ENCODE measurements around the gene NPS. TPM values are rescaled to one million over a fixed set of nuclear protein-coding genes. Genes with fewer than 3 reads are reported as not detected.

Gene NPS
- total RNA-seq, 1 experiment from 2014 or later: not detected

GRCh38 chr10:127579640-127580039 is 30.5 kb downstream of the NPS start:
- Mint-ChIP-seq H3K4me3 (no peak overlapping the region), H3K27me3 (ENCODE audit: low read depth) (no peaks in the 10 kb centered on the region), H3K36me3 (no peaks in the 10 kb centered on the region), H3K4me1 (no peaks in the 10 kb centered on the region), H3K27ac (no peak overlapping the region), H3K9me3 (no peaks in the 10 kb centered on the region; the same call in 1 of the 2 replicates)
- DNase-seq (ENCODE audit: low spot score) (no peak), ATAC-seq (no peak)
- ChIA-PET CTCF (no interaction called here), POLR2A (no interaction called here)
- TF ChIP-seq FOXP1 (CRISPR knock-in tag; IDR thresholded peaks at IDR 0.05; ENCODE audit: borderline replicate concordance): no peak
- TF ChIP-seq PREB (CRISPR knock-in tag; IDR thresholded peaks at IDR 0.05; ENCODE audit: borderline replicate concordance): no peak

DNA sequence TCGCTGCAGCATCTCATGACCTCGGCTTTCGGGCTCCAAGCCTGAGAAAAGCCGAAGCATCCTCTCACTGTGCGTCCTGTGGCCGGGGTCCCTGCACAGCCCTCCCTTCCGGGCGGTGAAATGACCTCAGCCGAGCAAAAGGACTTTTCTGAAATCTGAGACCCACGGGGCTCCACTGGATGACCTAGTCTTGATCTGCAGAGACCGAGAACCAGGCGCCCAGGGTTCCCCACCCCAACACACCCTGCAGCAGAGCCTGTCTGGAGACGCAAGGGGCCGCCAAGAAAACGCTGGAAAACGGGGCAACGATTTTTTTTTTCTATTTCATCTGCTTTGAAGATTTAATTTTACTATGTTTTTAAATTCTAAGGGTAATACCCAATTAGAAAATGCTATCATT is 31.7 kb downstream of the NPS start:
- H3K27me3 Mint-ChIP-seq (ENCODE audit: low read depth): no peaks in the 10 kb centered on the region
- no peak overlapping the region for H3K27ac Mint-ChIP-seq
- H3K4me1 Mint-ChIP-seq: no peaks in the 10 kb centered on the region
- POLR2A ChIA-PET: no interaction called here
- CTCF ChIA-PET: no interaction called here
- no peak overlapping the region for H3K4me3 Mint-ChIP-seq
- no peaks in the 10 kb centered on the region for H3K36me3 Mint-ChIP-seq
- ATAC-seq (no peak), DNase-seq (ENCODE audit: low spot score) (no peak)
- TF ChIP-seq NFATC4 (CRISPR knock-in tag; IDR thresholded peaks at IDR 0.05) (no peak), CREB1 (CRISPR knock-in tag; IDR thresholded peaks at IDR 0.05) (no peak), E2F1 (CRISPR knock-in tag; IDR thresholded peaks at IDR 0.05) (no peak), AR (CRISPR knock-in tag; IDR thresholded peaks at IDR 0.05) (no peak), ZMAT4 (CRISPR knock-in tag; IDR thresholded peaks at IDR 0.05) (no peak), CDX4 (CRISPR knock-in tag; IDR thresholded peaks at IDR 0.05; ENCODE audit: borderline replicate concordance) (no peak), USF1 (CRISPR knock-in tag; IDR thresholded peaks at IDR 0.05) (no peak), FOXP1 (CRISPR knock-in tag; IDR thresholded peaks at IDR 0.05; ENCODE audit: borderline replicate concordance) (no peak)
- TF ChIP-seq, protein P1, sequence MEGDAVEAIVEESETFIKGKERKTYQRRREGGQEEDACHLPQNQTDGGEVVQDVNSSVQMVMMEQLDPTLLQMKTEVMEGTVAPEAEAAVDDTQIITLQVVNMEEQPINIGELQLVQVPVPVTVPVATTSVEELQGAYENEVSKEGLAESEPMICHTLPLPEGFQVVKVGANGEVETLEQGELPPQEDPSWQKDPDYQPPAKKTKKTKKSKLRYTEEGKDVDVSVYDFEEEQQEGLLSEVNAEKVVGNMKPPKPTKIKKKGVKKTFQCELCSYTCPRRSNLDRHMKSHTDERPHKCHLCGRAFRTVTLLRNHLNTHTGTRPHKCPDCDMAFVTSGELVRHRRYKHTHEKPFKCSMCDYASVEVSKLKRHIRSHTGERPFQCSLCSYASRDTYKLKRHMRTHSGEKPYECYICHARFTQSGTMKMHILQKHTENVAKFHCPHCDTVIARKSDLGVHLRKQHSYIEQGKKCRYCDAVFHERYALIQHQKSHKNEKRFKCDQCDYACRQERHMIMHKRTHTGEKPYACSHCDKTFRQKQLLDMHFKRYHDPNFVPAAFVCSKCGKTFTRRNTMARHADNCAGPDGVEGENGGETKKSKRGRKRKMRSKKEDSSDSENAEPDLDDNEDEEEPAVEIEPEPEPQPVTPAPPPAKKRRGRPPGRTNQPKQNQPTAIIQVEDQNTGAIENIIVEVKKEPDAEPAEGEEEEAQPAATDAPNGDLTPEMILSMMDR (IDR thresholded peaks at IDR 0.05): no peak
- TF ChIP-seq, protein P2, sequence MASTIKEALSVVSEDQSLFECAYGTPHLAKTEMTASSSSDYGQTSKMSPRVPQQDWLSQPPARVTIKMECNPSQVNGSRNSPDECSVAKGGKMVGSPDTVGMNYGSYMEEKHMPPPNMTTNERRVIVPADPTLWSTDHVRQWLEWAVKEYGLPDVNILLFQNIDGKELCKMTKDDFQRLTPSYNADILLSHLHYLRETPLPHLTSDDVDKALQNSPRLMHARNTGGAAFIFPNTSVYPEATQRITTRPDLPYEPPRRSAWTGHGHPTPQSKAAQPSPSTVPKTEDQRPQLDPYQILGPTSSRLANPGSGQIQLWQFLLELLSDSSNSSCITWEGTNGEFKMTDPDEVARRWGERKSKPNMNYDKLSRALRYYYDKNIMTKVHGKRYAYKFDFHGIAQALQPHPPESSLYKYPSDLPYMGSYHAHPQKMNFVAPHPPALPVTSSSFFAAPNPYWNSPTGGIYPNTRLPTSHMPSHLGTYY (CRISPR knock-in tag; IDR thresholded peaks at IDR 0.05): no peak
- H3K9me3 Mint-ChIP-seq: peaks cover 4% of the 10 kb centered on the region

Data from WTC11 (cell line).